HL-60 (cell line): ENCODE results near the gene RYR3.

Source experiments
- DNase-seq, 2 experiments: peaks; one replicate each; pipeline ENCODE4 v3.0.0-alpha.2; 2010 to 2020; ENCODE audit warnings: low read depth in 1 of 2, low spot score in 1 of 2
- H3K27ac ChIP-seq: fragments of 250-450 bp; sonication (Bioruptor Pico); replicated peaks from 2 replicates; pipeline ENCODE4 v1.5.1; 2020; ENCODE audit warnings: mild to moderate bottlenecking, moderate library complexity
- H3K27me3 ChIP-seq: fragments of 250-450 bp; sonication (Bioruptor Pico); 2 replicates; pipeline ENCODE4 v1.5.1; 2021; ENCODE audit warnings: mild to moderate bottlenecking, moderate library complexity; ENCODE audit not compliant: insufficient read depth, poor library complexity, severe bottlenecking
- H3K4me3 ChIP-seq: replicated peaks from 2 replicates; pipeline ENCODE4 v1.5.1; 2011; ENCODE audit warnings: mild to moderate bottlenecking, control low read depth, low read length; ENCODE audit not compliant: insufficient read depth
- GABPA ChIP-seq: IDR thresholded peaks from 2 replicates; pipeline ENCODE4 v1.6.1; 2012; ENCODE audit warnings: low read depth
- POLR2AphosphoS5 ChIP-seq: IDR thresholded peaks from 2 replicates; pipeline ENCODE4 v1.6.1; 2012; ENCODE audit warnings: low read depth
- SPI1 ChIP-seq: IDR thresholded peaks from 2 replicates; pipeline ENCODE4 v1.6.1; 2012; ENCODE audit warnings: low read depth, mild to moderate bottlenecking, borderline replicate concordance
- TF ChIP-seq, protein P1 (sequence below): IDR thresholded peaks from 2 replicates; pipeline ENCODE4 v1.6.1; 2012; ENCODE audit warnings: low read depth; ENCODE audit not compliant: insufficient replicate concordance
- TF ChIP-seq, protein P2 (sequence below): IDR thresholded peaks from one replicate; pipeline ENCODE4 v1.5.1; 2011; ENCODE audit warnings: low read length, control low read depth, inconsistent platforms; ENCODE audit not compliant: insufficient read depth

Gene RYR3

DNA sequence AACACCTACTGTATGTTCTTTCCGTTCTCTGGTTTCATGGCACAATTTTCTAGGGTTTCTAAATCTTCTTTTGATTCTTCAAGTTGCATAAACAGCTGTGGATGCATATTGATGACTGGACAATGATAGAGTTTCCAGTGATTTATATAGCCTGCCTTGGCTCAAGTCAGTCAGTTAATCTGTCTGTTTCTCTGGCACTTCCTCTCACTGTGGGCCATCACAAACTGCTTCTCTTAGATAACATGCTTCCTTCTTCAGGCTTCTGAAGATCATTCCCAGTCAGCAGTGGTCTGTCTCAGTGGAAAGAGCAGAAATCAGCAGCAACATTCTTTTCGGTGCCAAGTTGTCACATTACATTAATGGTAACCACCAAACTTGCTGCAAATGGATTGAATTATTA, 207.2 kb downstream of the RYR3 start:
- Histone ChIP-seq H3K27me3 (no peaks in the 10 kb centered on the region), H3K4me3 (no peak overlapping the region), H3K27ac (no peak overlapping the region)
- TF ChIP-seq SPI1 (no peak), GABPA (no peak), POLR2AphosphoS5 (no peak)
- TF ChIP-seq, protein P1, sequence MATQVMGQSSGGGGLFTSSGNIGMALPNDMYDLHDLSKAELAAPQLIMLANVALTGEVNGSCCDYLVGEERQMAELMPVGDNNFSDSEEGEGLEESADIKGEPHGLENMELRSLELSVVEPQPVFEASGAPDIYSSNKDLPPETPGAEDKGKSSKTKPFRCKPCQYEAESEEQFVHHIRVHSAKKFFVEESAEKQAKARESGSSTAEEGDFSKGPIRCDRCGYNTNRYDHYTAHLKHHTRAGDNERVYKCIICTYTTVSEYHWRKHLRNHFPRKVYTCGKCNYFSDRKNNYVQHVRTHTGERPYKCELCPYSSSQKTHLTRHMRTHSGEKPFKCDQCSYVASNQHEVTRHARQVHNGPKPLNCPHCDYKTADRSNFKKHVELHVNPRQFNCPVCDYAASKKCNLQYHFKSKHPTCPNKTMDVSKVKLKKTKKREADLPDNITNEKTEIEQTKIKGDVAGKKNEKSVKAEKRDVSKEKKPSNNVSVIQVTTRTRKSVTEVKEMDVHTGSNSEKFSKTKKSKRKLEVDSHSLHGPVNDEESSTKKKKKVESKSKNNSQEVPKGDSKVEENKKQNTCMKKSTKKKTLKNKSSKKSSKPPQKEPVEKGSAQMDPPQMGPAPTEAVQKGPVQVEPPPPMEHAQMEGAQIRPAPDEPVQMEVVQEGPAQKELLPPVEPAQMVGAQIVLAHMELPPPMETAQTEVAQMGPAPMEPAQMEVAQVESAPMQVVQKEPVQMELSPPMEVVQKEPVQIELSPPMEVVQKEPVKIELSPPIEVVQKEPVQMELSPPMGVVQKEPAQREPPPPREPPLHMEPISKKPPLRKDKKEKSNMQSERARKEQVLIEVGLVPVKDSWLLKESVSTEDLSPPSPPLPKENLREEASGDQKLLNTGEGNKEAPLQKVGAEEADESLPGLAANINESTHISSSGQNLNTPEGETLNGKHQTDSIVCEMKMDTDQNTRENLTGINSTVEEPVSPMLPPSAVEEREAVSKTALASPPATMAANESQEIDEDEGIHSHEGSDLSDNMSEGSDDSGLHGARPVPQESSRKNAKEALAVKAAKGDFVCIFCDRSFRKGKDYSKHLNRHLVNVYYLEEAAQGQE, result no peak
- TF ChIP-seq, protein P2, sequence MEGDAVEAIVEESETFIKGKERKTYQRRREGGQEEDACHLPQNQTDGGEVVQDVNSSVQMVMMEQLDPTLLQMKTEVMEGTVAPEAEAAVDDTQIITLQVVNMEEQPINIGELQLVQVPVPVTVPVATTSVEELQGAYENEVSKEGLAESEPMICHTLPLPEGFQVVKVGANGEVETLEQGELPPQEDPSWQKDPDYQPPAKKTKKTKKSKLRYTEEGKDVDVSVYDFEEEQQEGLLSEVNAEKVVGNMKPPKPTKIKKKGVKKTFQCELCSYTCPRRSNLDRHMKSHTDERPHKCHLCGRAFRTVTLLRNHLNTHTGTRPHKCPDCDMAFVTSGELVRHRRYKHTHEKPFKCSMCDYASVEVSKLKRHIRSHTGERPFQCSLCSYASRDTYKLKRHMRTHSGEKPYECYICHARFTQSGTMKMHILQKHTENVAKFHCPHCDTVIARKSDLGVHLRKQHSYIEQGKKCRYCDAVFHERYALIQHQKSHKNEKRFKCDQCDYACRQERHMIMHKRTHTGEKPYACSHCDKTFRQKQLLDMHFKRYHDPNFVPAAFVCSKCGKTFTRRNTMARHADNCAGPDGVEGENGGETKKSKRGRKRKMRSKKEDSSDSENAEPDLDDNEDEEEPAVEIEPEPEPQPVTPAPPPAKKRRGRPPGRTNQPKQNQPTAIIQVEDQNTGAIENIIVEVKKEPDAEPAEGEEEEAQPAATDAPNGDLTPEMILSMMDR, result no peak
- DNase-seq, result no peak

DNA sequence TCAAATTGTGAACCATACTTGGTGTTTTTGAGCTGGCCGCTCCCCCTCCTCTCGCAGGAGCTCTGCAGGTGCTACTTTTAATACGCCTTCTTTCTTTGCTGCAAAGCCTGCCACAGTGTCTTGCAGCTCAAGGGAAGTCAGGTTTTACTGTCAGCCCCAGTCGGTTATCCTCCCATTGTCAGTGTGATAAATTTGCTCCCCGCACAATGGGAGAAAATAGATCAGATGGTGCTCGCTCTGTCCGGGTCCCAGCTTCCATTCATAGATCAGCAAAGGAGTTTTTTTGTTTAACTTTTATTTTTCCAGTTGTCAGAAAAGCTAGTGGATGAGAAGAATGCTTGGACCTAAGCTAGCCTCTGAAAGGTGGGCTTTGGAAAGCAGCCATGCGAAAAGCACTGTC, 207.7 kb downstream of the RYR3 start:
- Histone ChIP-seq H3K27ac (no peak overlapping the region), H3K27me3 (no peaks in the 10 kb centered on the region), H3K4me3 (no peak overlapping the region)
- TF ChIP-seq, protein P2, result no peak
- TF ChIP-seq POLR2AphosphoS5, result no peak
- no peak for TF ChIP-seq GABPA
- TF ChIP-seq, protein P1, result no peak
- no peak for TF ChIP-seq SPI1
- DNase-seq, result no peak

DNA sequence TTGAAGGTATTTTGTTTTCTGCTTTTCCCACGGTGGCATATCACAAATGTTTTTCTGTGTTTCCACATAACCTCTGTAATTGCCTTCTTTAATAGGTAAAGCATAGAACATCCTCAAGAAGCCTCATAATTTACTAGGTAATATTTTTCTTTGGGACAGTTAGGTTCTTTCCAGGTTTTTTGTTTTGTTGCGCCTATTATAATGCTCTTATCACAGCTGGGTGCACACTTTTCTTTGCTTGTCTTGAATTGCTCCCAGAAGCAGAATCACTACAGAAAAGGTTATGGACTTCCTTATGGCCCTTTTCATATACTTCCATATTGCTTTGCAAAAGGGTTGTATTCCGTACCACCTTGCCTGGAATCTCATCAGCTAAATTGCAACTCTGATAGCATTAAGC, 213.5 kb downstream of the RYR3 start:
- Histone ChIP-seq H3K27me3 (peaks cover 2% of the 10 kb centered on the region), H3K4me3 (no peak overlapping the region), H3K27ac (no peak overlapping the region)
- TF ChIP-seq, protein P2, result no peak
- no peak for TF ChIP-seq POLR2AphosphoS5
- TF ChIP-seq GABPA, result no peak
- no peak for TF ChIP-seq SPI1
- TF ChIP-seq, protein P1, result no peak
- no peak for DNase-seq
